ENCODE results near the gene ZBED1. TPM values are rescaled to one million over a fixed set of nuclear protein-coding genes. Genes with fewer than 3 reads are reported as not detected.

The ZBED1 gene
- polyA plus RNA-seq, 1 experiment, result 26.3 TPM

DNA sequence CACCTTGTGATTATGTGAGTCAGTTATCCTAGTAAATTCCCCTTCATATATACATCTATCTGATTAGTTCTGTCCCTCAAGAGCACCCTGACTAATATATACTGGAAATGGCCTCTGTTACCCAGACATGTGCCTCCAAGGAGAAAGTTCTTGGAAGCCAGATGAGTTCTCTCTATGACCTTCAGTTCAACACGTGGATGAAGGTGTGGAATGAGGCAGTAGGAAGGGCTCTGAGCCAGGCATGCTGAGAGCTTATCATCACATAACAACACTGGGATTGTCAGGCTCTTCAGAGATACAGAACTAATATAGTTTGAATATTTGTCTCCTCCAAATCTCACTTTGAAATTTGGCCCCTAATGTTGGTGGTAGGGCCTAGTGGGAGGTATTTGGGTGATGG is 44.4 kb upstream of the ZBED1 start:
- DNase-seq (ENCODE audit: low read depth), result no peak
- no peak overlapping the region for H3K4me3 ChIP-seq (ENCODE audit: low read depth, low read length)
- TF ChIP-seq, protein P1, sequence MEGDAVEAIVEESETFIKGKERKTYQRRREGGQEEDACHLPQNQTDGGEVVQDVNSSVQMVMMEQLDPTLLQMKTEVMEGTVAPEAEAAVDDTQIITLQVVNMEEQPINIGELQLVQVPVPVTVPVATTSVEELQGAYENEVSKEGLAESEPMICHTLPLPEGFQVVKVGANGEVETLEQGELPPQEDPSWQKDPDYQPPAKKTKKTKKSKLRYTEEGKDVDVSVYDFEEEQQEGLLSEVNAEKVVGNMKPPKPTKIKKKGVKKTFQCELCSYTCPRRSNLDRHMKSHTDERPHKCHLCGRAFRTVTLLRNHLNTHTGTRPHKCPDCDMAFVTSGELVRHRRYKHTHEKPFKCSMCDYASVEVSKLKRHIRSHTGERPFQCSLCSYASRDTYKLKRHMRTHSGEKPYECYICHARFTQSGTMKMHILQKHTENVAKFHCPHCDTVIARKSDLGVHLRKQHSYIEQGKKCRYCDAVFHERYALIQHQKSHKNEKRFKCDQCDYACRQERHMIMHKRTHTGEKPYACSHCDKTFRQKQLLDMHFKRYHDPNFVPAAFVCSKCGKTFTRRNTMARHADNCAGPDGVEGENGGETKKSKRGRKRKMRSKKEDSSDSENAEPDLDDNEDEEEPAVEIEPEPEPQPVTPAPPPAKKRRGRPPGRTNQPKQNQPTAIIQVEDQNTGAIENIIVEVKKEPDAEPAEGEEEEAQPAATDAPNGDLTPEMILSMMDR (IDR thresholded peaks at IDR 0.05; ENCODE audit: insufficient read depth, low read depth, low read length), result no peak
- peaks cover 3% of the 10 kb centered on the region for H3K27me3 ChIP-seq (ENCODE audit: control insufficient read depth, insufficient read depth, low read length)
- POLR2A ChIA-PET, result no interaction called here
- CTCF ChIA-PET, result no interaction called here
- no peaks in the 10 kb centered on the region for H3K36me3 ChIP-seq (ENCODE audit: control insufficient read depth, insufficient read depth, low read length)

- DNase-seq (ENCODE audit: low read depth), result no peak
- no peaks in the 10 kb centered on the region for H3K36me3 ChIP-seq (ENCODE audit: control insufficient read depth, insufficient read depth, low read length)
- peaks cover 3% of the 10 kb centered on the region for H3K27me3 ChIP-seq (ENCODE audit: control insufficient read depth, insufficient read depth, low read length)
- TF ChIP-seq, protein P1 (IDR thresholded peaks at IDR 0.05; ENCODE audit: insufficient read depth, low read depth, low read length), result no peak
- CTCF ChIA-PET, result no interaction called here
- POLR2A ChIA-PET, result no interaction called here
- H3K4me3 ChIP-seq (ENCODE audit: low read depth, low read length), result no peak overlapping the region
Observed at GRCh38 chrX:2542826-2543521, 42.2 kb upstream of the ZBED1 start.

- peaks cover 3% of the 10 kb centered on the region for H3K27me3 ChIP-seq (ENCODE audit: control insufficient read depth, insufficient read depth, low read length)
- ChIA-PET POLR2A (no interaction called here), CTCF (no interaction called here)
- TF ChIP-seq, protein P1 (IDR thresholded peaks at IDR 0.05; ENCODE audit: insufficient read depth, low read depth, low read length), result no peak
- H3K36me3 ChIP-seq (ENCODE audit: control insufficient read depth, insufficient read depth, low read length), result no peaks in the 10 kb centered on the region
- no peak overlapping the region for H3K4me3 ChIP-seq (ENCODE audit: low read depth, low read length)
- DNase-seq (ENCODE audit: low read depth), result no peak
Observed at GRCh38 chrX:2541603-2542002, 40.8 kb upstream of the ZBED1 start.

GRCh38 chrX:2540426-2540947 is 39.7 kb upstream of the ZBED1 start:
- no peak overlapping the region for H3K4me3 ChIP-seq (ENCODE audit: low read depth, low read length)
- CTCF ChIA-PET, result no interaction called here
- no peaks in the 10 kb centered on the region for H3K36me3 ChIP-seq (ENCODE audit: control insufficient read depth, insufficient read depth, low read length)
- no peak for DNase-seq (ENCODE audit: low read depth)
- POLR2A ChIA-PET, result no interaction called here
- peaks cover 3% of the 10 kb centered on the region for H3K27me3 ChIP-seq (ENCODE audit: control insufficient read depth, insufficient read depth, low read length)
- TF ChIP-seq, protein P1 (IDR thresholded peaks at IDR 0.05; ENCODE audit: insufficient read depth, low read depth, low read length), result no peak

- ChIA-PET POLR2A (no interaction called here), CTCF (no interaction called here)
- TF ChIP-seq, protein P1 (IDR thresholded peaks at IDR 0.05; ENCODE audit: insufficient read depth, low read depth, low read length), result no peak
- Histone ChIP-seq H3K36me3 (ENCODE audit: control insufficient read depth, insufficient read depth, low read length) (no peaks in the 10 kb centered on the region), H3K27me3 (ENCODE audit: control insufficient read depth, insufficient read depth, low read length) (peaks cover 3% of the 10 kb centered on the region), H3K4me3 (ENCODE audit: low read depth, low read length) (no peak overlapping the region)
- no peak for DNase-seq (ENCODE audit: low read depth)
Observed at GRCh38 chrX:2539586-2539985, 38.8 kb upstream of the ZBED1 start.
